Sciatic nerve (tissue), 2 donors: ENCODE measurements around the gene LPO. TPM values are rescaled to one million over a fixed set of nuclear protein-coding genes. Genes with fewer than 3 reads are reported as not detected.

Experiments used
- ATAC-seq: fragments of 200-7000 bp; cut with Tn5 transposase; one replicate; pipeline ENCODE4 v1.9.1; 2020; ENCODE audit warnings: mild to moderate bottlenecking, moderate library complexity
- DNase-seq: peaks from one replicate; pipeline ENCODE4 v3.0.0-alpha.2; 2020; ENCODE audit warnings: low spot score
- intact Hi-C: fragments of 100-400 bp; cut with DNase I; formaldehyde crosslinking; loops from one replicate; pipeline ENCODE4 v1.14.2; 2022
- total RNA-seq: library from RNA; stranded (reverse); fragmentation: NEBNext Ultra II Directional; extraction: Animal tissue kit (Norgen Biotek cat#: 25700); gene quantifications from one replicate; pipeline ENCODE4 v1.2.1, GENCODE V29; 2021
- donor health status: DM: no; HTN: no; CAD: no.
- donor health status: DM: no; HTN: no; CAD: no.

Gene LPO
- total RNA-seq, 1 donor from 2014 or later: not detected

- intact Hi-C loops: no loop called here
- no peak for ATAC-seq
- DNase-seq: no peak
Measured at GRCh38 chr17:58272367-58273280, 34.2 kb downstream of the LPO start.

GRCh38 chr17:58273453-58274104, 35.2 kb downstream of the LPO start:
- DNase-seq: no peak
- intact Hi-C loops: no loop called here

GRCh38 chr17:58275417-58275816, 37.0 kb downstream of the LPO start:
- no peak for DNase-seq
- no peak for ATAC-seq

More at GRCh38 chr17:58273453-58274104, 35.2 kb downstream of the LPO start:
- ATAC-seq: no peak

GRCh38 chr17:58276423-58276822, 38.0 kb downstream of the LPO start:
- DNase-seq: no peak
- ATAC-seq: no peak
- intact Hi-C loops: no loop called here

More at GRCh38 chr17:58275417-58275816, 37.0 kb downstream of the LPO start:
- intact Hi-C loops: no loop called here

- intact Hi-C loops: no loop called here
Measured at GRCh38 chr17:58277107-58277801, 38.9 kb downstream of the LPO start.

GRCh38 chr17:58277802-58278595, 39.6 kb downstream of the LPO start:
- no peak for DNase-seq
- ATAC-seq: no peak
- intact Hi-C loops: no loop called here

More at GRCh38 chr17:58277107-58277801, 38.9 kb downstream of the LPO start:
- DNase-seq (no peak), ATAC-seq (no peak)

GRCh38 chr17:58278661-58279015, 40.3 kb downstream of the LPO start:
- no peak for DNase-seq
- intact Hi-C loops: no loop called here
- peak; percentile 15 for ATAC-seq

- no peak for DNase-seq
- ATAC-seq: peak; percentile 53
Measured at GRCh38 chr17:58279016-58279711, 40.8 kb downstream of the LPO start.

GRCh38 chr17:58279736-58280479, 41.5 kb downstream of the LPO start:
- DNase-seq: no peak
- ATAC-seq: no peak
- intact Hi-C loops: no loop called here

More at GRCh38 chr17:58279016-58279711, 40.8 kb downstream of the LPO start:
- intact Hi-C loops: no loop called here

GRCh38 chr17:58280480-58281217, 42.3 kb downstream of the LPO start, which contains the start of gene MPO:
Gene MPO (minus strand): TSS chr17:58280935. CDS start chr17:58280758, 177 bp downstream.
- intact Hi-C loops: no loop called here
- ATAC-seq (no peak), DNase-seq (no peak)

- ATAC-seq: no peak
- DNase-seq: no peak
- intact Hi-C loops: no loop called here
Measured at GRCh38 chr17:58281511-58282011, 43.2 kb downstream of the LPO start.

GRCh38 chr17:58282442-58282841, 44.1 kb downstream of the LPO start:
- ATAC-seq (no peak), DNase-seq (no peak)
- intact Hi-C loops: no loop called here

GRCh38 chr17:58283674-58284612, 45.6 kb downstream of the LPO start:
- ATAC-seq (no peak), DNase-seq (no peak)
- intact Hi-C loops: no loop called here

- intact Hi-C loops: no loop called here
- DNase-seq: no peak
- no peak for ATAC-seq
Measured at GRCh38 chr17:58284613-58285421, 46.4 kb downstream of the LPO start.

- intact Hi-C loops: no loop called here
- ATAC-seq: no peak
- DNase-seq: no peak
Measured at GRCh38 chr17:58285422-58285810, 47.0 kb downstream of the LPO start.
